ENCODE results near the gene IFT20. TPM values are rescaled to one million over a fixed set of nuclear protein-coding genes. Genes with fewer than 3 reads are reported as not detected.
A peak's percentile ranks its signal among the peaks of the same experiment; 100 is the strongest.

IFT20 gene
- total and polyA plus RNA-seq, 2 donors from 2014 or later = 37.5 to 52.6 TPM

DNA sequence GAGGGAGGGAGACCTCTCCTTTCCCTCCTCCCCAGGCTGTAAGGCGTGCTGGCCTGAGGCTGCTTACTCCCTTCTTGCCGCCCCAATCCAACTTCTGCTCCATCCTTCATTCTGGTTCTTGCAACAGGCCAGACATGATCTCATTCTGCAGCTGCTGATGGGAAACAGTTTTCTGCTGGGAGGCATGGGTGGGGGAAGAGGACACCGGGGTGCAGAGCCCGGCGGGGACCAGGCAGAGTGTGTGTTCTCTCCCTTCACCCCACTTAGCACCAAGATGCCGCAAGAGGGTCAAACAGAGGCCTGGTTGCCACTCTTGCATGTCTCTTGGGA lies 37.6 kb upstream of the IFT20 start:
- Histone ChIP-seq H3K9me3 (ENCODE audit: control insufficient read depth in 2 of 3, insufficient read depth in 1 of 3, low read length in 3 of 3) (no peaks in the 10 kb centered on the region), H3K4me3 (ENCODE audit: low read length in 3 of 3) (no peak overlapping the region), H3K4me1 (ENCODE audit: control insufficient read depth in 2 of 3, insufficient read depth in 2 of 3, low read depth in 1 of 3, low read length in 3 of 3) (peaks cover 0 to 17% (median 3%) of the 10 kb centered on the region in 3 donors), H3K27ac (ENCODE audit: low read depth in 2 of 2, low read length in 2 of 2) (no peak overlapping the region), H3K36me3 (ENCODE audit: control insufficient read depth in 2 of 3, insufficient read depth in 3 of 3, low read length in 3 of 3) (no peaks in the 10 kb centered on the region), H3K27me3 (ENCODE audit: control insufficient read depth, insufficient read depth, low read length) (no peaks in the 10 kb centered on the region), H3K9ac (ENCODE audit: low read length in 3 of 3) (no peak overlapping the region)
- intact Hi-C loops (cut with DNase I) = no loop called here
- DNase-seq (no peak), FAIRE-seq (no peak)
- no peak for TF ChIP-seq CTCF (IDR thresholded peaks at IDR 0.05; ENCODE audit: borderline replicate concordance, extremely low read depth, insufficient read depth)

DNA sequence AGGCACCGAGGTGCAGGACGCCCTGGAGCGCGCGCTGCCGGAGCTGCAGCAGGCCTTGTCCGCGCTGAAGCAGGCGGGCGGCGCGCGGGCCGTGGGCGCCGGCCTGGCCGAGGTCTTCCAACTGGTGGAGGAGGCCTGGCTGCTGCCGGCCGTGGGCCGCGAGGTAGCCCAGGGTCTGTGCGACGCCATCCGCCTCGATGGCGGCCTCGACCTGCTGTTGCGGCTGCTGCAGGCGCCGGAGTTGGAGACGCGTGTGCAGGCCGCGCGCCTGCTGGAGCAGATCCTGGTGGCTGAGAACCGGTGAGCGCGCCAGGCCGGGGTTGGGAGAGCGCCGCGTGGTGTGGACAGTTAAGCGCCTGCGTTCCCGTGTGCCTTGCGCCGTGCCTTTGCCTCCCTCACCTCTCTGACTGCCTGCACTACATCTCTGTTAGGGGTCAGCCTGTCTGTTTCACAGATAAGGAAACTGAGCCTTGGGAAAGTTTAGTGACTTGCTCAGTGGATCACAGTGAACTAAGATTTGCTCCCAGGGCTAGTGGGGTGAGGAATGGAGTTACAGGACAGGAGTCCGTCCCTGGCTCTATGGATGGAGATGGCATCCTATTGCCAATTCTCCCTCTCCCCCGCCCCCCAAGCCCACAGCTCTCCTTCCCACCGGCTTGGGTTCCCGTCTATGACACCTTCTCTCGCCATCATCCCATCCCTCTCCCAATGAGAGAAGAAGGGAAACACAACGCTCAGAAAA lies 37.1 kb upstream of the IFT20 start:
- Histone ChIP-seq H3K9me3 (ENCODE audit: control insufficient read depth in 2 of 3, insufficient read depth in 1 of 3, low read length in 3 of 3) (no peaks in the 10 kb centered on the region), H3K4me3 (ENCODE audit: low read length in 3 of 3) (peak overlapping the region; percentile 23 to 59 (median 42)), H3K27me3 (ENCODE audit: control insufficient read depth, insufficient read depth, low read length) (no peaks in the 10 kb centered on the region), H3K27ac (ENCODE audit: low read depth in 2 of 2, low read length in 2 of 2) (no peak overlapping the region), H3K9ac (ENCODE audit: low read length in 3 of 3) (peak overlapping the region in 1 of 3 donors; percentile 34), H3K4me1 (ENCODE audit: control insufficient read depth in 2 of 3, insufficient read depth in 2 of 3, low read depth in 1 of 3, low read length in 3 of 3) (peaks cover 0 to 17% (median 3%) of the 10 kb centered on the region in 3 donors), H3K36me3 (ENCODE audit: control insufficient read depth in 2 of 3, insufficient read depth in 3 of 3, low read length in 3 of 3) (no peaks in the 10 kb centered on the region)
- DNase-seq (peak in 2 of 5 donors; percentile 46 to 86), FAIRE-seq (no peak)
- no peak for TF ChIP-seq CTCF (IDR thresholded peaks at IDR 0.05; ENCODE audit: borderline replicate concordance, extremely low read depth, insufficient read depth)
- intact Hi-C loops (cut with DNase I) = no loop called here

- peak; percentile 95 to 97 (median 96) for DNase-seq
- no peaks in the 10 kb centered on the region for H3K36me3 ChIP-seq (ENCODE audit: control insufficient read depth in 2 of 3, insufficient read depth in 3 of 3, low read length in 3 of 3)
- intact Hi-C loops (cut with DNase I) = no loop called here
- TF ChIP-seq CTCF (IDR thresholded peaks at IDR 0.05; ENCODE audit: borderline replicate concordance, extremely low read depth, insufficient read depth) = no peak
- peak within 1 kb of the TSS in 1 of 2 donors; percentile 28 for H3K27ac ChIP-seq (ENCODE audit: low read depth in 2 of 2, low read length in 2 of 2)
- H3K4me1 ChIP-seq (ENCODE audit: control insufficient read depth in 2 of 3, insufficient read depth in 2 of 3, low read depth in 1 of 3, low read length in 3 of 3) = peaks cover 0 to 17% (median 3%) of the 10 kb centered on the region in 3 donors
- no peaks in the 10 kb centered on the region for H3K9me3 ChIP-seq (ENCODE audit: control insufficient read depth in 2 of 3, insufficient read depth in 1 of 3, low read length in 3 of 3)
- peak within 1 kb of the TSS in 2 of 3 donors; percentile 34 to 42 for H3K9ac ChIP-seq (ENCODE audit: low read length in 3 of 3)
- no peak for FAIRE-seq
- H3K4me3 ChIP-seq (ENCODE audit: low read length in 3 of 3) = peak within 1 kb of the TSS; percentile 56 to 67 (median 59)
- H3K27me3 ChIP-seq (ENCODE audit: control insufficient read depth, insufficient read depth, low read length) = no peaks in the 10 kb centered on the region
Measured at GRCh38 chr17:28371245-28372202, 36.3 kb upstream of the IFT20 start, which contains the start of gene SARM1. Gene SARM1, plus strand, starts transcription at chr17:28371694. Its CDS starts 339 bp downstream, at chr17:28372033.

Data from kidney (tissue), 14 donors.